IPS-NIHi7 (cell line): ENCODE measurements around the gene MAPKAPK2.
A peak's percentile ranks its signal among the peaks of the same experiment; 100 is the strongest.
"Not testable (repeated sequence)": the region's sequence is repeated elsewhere in the genome, so short reads cannot be mapped to it uniquely, and the experiment has no call there.

Source experiments
- DNase-seq: peaks from one replicate; pipeline ENCODE4 v3.0.0; 2012; ENCODE audit warnings: mixed read lengths; ENCODE audit errors: extremely low spot score

MAPKAPK2 gene

DNA sequence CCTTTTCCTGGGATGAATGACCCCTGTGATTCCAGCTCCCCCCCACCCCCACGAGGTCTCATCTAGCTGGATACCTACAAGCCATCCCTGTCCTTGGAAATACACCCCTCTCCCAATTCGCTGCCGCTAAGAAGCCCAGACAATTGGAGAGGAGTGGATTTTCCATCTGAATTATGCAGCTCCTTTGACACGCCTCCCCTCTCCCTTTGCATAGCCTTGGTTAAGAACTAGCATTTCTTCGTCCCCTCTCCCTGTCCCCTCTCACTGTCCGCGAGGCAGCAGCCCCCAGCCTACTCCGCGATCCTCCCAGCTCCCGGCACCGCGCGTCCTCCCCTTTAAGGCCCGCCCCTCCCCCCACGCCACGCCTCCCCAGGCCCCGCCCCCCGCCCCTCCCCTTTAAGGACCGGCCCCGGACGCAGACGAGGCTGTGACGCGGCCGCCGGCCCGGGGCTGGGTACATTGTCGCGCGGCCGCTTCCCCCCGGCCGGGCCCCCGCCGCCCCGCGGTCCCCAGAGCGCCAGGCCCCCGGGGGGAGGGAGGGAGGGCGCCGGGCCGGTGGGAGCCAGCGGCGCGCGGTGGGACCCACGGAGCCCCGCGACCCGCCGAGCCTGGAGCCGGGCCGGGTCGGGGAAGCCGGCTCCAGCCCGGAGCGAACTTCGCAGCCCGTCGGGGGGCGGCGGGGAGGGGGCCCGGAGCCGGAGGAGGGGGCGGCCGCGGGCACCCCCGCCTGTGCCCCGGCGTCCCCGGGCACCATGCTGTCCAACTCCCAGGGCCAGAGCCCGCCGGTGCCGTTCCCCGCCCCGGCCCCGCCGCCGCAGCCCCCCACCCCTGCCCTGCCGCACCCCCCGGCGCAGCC lies at the start of gene MAPKAPK2:
TSS of gene MAPKAPK2 (plus strand) at position 428 of the 856 bp plus-strand sequence. CDS start at position 753, 325 bp downstream.
- peak; percentile 96 for DNase-seq

DNA sequence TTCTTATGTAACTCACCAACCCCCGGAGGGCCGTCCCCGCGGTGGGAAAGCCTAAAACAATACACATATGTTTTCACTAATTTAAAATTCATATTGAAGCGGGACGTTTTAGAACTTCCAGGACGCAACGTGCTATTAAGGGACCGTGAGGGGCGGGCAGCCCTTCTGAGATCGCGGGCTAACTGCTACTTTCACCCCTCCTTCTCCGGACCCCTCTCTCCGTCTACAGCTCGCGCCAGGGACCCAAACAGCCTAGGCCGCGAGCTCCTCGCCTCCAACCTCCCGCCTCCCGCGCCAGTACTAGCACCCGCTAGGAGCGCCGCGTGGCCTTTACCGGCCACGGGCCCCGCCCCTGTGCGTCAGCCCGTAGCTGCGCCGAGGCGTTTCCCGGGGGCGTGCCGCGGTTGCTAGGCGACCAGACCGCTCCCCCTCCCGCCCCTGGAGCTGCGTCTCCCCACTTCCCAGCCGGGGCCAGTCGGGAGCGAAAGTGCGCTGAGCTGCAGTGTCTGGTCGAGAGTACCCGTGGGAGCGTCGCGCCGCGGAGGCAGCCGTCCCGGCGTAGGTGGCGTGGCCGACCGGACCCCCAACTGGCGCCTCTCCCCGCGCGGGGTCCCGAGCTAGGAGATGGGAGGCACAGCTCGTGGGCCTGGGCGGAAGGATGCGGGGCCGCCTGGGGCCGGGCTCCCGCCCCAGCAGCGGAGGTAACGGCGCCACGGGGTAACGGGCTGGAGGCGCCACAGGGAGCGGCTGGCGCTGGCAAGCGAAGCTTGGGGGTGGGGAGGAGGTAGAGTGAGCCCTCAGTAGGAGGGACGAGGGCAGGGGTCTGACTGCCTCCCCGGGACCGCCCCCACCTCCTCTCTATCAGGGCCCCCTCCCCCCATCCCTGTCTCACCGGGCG lies 49.4 kb upstream of the MAPKAPK2 start, which contains the start of gene DYRK3:
TSS of gene DYRK3 (plus strand) at position 457 of the 898 bp plus-strand sequence. CDS start at position 625, 168 bp downstream.
- DNase-seq: peak; percentile 94

DNA sequence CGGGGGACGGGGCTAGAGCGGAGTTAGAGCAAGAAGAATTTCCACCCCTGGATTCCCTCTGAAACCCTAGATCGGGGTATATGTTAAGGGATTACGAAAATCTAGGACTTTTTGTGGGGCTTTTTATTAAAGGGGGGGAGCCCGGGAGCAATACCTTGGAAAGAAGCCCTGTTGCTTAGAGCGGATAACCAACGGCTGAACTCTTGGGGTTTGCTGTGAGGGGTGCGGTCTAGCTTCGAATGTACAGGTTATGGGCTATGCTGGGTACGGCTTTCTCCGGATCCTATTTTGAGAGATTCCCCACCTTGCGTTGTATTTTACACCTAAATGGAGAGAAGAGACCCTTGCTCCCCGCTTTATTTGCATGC lies 48.7 kb upstream of the MAPKAPK2 start:
- DNase-seq: no peak

DNA sequence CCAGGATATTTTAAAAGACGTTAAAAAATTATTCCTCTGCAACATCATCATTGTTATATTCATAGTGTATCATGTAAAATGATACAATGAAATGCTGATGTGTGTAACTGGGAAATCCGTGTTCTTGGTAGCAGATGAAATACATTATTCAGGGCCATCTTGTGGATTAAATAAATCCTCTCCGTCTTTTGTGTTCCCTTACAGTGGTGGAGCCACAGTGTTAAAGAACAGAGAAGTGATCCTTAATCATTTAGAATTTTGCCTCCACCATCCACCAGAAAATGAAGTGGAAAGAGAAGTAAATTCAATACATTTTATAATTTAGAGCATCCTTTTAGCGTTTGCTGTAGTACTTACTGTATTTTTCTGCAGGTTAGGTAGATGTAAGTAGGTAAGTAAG lies 48.0 kb upstream of the MAPKAPK2 start:
- no peak for DNase-seq

DNA sequence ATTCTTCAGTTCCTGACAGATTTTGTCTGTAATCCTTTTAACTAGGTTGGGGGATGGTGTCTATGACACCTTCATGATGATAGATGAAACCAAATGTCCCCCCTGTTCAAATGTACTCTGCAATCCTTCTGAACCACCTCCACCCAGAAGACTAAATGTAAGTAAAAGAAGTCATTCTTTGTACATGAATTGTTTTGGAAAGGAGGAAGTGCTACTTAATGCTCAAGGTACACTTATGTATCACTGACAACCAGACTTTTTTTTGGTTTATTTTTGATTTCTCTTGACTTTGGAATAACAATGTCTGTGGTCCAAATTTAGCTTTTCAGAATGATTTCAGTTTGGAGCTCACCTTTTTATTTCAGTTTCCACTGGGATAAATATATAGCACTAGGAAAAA lies 47.1 kb upstream of the MAPKAPK2 start:
- DNase-seq: no peak

DNA sequence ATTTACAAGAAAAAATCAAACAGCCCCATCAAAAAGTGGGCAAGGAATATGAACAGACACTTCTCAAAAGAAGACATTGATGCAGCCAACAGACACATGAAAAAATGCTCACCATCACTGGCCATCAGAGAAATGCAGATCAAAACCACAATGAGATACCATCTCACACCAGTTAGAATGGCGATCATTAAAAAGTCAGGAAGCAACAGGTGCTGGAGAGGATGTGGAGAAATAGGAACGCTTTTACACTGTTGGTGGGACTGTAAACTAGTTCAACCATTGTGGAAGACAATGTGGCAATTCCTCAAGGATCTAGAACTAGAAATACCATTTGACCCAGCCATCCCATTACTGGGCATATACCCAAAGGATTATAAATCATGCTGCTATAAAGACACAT lies 42.6 kb upstream of the MAPKAPK2 start:
- not testable (repeated sequence) for DNase-seq

DNA sequence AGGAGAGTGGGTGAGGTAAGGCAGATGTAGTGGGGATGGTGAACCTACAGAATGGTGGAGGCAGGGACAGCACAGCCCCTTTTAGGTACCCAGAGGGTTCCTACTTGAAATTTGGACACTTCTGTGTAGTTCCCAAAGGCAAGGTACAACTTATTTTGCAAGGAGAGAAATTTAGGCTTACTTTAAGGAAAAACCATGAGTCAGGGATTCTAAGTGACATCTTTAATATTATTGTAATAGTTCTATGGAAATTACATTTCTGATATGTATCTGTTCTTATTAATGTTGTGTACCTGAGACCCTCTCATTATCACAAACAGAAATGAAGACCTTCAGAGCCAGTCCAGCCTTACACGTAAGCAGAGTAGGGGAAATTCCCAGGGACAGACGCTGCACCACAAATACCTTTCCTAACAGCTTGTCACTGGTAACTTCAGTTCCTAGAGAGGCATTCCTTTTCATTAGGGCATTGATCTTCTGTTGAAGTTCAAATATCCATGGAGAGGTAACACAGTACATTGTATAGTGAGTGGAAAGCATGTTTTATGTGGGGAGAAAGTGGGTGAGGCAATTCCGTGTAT lies 41.5 kb upstream of the MAPKAPK2 start:
- DNase-seq: no peak

DNA sequence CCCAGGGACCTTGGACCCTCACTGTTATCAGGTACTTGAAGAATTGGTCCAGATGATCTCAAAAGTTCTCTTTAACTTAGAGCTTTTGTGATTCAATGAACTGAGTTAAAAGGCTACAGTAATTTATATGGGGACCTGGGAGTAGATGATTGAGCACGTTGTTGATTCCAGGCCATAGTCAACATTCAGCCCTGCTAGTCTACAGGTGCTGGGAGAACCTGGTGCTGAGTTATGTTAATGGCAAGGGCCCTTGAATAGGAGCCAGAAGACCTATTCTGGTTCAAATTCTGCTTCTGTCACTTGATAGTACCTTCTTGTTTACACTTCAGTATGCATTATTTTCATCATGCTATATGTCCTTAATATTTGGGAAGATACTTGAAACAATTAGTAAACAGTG lies 38.2 kb upstream of the MAPKAPK2 start:
- DNase-seq: no peak

DNA sequence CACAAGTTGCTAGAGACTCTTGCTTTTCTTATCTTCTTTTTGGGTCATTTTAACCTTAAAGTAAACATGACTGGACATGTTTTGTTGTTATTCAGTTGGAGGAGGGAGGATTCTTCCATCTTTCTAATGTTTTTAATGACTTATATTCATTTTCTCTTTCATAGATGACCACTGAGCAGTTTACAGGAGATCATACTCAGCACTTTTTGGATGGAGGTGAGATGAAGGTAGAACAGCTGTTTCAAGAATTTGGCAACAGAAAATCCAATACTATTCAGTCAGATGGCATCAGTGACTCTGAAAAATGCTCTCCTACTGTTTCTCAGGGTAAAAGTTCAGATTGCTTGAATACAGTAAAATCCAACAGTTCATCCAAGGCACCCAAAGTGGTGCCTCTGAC lies 37.5 kb upstream of the MAPKAPK2 start:
- DNase-seq: no peak

DNA sequence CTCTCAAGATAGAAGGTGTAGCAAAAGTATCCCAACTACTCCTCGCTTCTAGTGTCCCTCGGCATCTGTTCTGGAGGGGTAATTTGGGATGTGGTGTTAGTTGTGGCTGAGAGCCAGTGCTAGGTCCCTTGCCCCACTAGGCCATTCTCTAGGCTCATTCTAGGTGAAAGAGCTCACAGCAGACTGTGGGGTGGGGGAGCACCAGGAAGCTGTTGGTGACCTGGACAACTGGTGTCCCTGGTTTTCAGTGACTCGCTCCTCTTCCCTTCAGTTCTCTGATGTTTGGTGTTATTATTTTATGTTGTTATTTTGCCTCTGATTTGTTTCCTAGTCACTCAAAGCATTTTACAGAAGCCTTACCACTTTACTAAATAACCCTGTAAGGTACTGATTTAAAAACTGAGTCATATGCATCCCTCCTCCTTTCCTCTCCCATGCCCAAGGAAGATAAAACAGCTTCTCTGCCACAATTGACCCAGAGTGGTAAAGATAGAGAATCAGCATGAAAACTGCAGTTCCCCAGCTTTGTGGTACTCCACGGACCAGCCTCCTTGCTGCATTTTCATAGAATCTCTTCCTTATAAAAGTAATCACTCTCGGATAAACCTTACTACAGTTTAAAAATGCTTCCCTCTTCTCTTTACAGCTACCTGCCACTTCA lies 35.3 kb upstream of the MAPKAPK2 start:
- no peak for DNase-seq

DNA sequence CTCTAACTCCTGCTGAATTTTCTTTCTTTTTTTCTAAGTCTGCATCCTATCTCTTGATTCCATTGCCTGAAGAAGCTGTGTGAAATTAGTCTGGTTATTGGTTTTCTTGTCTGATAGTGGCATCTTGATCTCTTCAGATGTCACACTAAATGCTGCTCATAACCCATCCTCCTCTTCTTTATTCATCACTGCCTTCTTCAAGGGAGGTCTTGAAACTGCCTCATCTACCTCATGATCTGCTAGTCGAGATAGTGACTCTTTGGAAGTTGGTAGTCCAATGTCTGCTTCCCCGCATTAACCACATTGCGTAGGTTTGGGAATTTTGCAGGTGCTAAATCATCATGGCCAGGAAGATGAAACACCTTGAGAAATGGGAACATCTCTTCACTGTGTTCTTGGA lies 33.7 kb upstream of the MAPKAPK2 start:
- DNase-seq: no peak

DNA sequence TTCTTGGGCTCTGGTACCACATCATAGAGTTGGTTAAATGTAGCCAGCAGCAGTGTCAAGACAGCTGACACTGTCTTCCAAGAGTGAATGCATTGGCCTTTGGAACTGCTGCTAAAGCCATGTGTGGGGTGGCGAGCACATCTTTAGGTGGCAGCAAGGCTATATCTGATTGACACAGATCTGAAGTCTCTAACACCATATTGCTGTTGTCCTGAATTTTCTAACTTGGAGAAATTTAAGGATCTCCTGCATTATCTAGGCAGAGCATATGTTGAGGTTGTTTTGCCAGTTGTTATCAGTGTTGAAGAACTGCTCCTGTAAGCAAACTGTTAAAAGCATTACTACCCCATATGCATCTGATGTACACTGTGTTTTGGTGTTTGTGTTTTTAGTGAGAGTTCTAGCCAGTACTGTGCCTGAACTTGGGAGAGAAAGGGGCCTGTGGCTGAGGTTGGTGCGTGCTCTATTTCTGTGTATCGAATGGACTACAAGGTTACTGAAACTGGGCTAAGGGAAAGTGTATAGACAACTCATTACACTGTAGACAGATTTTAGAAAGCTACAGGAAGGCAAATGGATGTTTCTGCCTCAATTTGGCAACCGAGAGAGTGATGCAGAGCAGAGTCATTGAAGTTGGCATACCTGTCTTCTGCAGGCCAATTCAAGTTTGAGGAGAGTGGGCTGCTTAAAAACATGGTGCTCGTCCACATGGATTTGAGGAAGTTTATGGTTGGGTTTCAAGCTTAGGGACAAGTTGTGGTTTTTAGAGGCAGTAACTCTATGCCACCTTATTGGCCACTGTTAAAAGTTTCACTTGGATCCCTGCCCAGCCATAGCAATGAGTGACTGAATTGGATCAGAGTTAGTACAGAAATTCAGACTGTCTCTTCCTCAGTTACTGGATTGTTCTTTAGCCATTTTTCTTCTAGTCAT lies 32.5 kb upstream of the MAPKAPK2 start:
- no peak for DNase-seq

DNA sequence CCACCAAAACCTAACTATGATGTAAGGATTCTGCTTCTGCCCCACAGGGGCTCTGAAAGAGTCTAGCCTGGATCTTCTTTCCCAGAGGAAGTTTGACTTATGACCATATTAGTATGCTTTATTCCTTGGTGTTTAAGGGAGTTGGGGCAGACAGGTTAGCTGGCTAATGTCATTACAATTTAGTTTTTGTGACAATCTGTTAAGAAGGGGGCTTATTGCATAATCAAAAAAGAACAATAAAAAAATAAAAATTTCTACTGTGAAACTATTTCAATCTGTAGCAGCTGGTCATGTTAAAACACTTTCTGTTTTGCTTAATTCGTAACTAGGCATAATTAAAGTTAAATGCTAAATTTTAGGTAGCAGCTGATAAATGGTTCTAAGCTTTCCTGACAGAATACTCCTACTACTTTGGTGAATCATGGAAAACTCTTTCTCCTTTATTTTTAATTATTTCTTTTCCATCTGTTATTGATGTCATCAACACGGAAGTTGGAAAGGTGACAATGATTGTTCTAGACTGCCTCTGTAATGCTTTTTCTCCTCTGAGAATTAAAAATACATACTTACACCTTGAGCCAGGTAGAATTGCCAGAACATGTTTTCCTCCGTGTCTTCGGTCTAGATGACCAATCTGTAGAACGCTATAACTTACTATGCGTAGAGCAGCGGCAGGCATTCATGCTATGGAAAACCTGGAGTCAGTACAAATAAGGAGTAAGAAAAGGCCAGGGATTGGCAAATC lies 30.8 kb upstream of the MAPKAPK2 start:
- DNase-seq: no peak

DNA sequence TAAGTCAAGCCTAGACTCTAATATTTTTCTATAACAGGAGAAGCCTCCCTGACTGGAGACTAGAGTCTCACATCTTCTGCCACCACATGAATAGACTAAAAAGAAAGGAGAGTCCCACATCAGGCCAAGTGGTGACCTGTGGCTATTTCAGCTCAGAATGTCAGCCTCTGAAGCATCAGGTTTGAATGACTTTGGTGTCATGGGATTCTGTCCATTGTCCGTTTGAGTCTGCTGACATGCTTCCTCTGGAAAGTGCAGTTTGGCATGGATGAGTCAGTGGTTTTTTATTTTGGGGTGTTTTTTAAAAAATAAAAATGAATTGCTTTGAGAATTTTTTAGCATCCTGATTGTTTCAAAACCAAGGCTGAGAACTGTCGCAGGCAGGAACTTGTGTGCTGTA lies 29.9 kb upstream of the MAPKAPK2 start:
- no peak for DNase-seq

DNA sequence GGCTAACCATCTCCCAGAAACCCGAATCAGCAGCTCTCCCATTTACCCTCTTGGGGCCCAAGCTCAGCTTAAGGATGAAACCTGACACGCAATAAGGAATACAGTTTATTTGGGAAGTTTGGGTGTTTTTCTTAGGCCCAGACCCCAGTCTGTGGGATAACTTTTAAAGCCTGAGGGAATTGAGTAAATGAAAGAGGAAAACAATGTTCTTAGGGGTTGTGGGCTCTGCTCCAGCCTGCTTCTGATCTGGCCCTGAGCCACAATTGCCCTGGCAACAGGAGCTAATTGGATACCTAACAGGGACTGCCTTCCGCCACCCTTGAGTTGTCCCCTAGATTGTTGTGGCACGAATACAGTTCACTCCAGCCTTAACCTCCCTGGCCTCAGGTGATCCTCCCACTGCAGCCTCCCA lies 29.2 kb upstream of the MAPKAPK2 start:
- DNase-seq: no peak

DNA sequence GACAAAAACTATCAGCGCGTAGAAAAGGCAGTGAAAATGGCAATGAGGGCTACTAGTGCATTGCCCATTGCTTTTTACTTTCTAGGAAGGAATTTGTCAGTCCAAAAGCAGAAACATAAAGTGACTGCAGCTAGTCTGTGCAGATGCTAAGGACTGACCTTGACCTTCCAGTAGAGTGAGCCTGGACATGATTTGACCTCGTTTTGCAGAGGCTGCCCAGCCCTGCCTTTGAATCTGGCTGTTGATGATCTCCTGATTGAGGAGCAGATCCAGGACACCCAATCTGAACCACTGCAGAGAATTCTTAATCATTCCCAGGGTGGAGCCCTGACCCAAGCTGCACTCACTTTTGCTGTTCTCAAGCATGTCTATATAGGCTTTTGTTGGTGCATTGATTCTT lies 27.8 kb upstream of the MAPKAPK2 start:
- no peak for DNase-seq

DNA sequence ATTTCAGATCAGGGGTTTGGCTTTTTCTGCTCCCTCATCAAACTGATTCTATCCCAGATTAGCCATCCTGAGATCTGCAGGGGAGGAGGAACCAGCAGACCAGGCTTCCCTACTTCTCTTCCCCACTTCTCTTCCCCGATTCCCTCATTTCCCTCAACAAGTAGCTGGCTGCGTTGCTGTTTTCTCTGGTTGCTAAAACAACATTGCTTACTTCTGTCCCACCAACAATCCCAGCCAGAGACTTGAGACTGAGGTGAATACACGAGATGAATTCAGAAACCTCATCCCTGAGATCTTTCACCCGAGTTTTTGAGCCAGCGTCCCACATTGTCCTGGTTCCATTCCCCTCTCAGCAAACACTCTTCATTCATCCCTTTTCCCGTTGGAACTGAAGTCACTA lies 27.0 kb upstream of the MAPKAPK2 start:
- no peak for DNase-seq

DNA sequence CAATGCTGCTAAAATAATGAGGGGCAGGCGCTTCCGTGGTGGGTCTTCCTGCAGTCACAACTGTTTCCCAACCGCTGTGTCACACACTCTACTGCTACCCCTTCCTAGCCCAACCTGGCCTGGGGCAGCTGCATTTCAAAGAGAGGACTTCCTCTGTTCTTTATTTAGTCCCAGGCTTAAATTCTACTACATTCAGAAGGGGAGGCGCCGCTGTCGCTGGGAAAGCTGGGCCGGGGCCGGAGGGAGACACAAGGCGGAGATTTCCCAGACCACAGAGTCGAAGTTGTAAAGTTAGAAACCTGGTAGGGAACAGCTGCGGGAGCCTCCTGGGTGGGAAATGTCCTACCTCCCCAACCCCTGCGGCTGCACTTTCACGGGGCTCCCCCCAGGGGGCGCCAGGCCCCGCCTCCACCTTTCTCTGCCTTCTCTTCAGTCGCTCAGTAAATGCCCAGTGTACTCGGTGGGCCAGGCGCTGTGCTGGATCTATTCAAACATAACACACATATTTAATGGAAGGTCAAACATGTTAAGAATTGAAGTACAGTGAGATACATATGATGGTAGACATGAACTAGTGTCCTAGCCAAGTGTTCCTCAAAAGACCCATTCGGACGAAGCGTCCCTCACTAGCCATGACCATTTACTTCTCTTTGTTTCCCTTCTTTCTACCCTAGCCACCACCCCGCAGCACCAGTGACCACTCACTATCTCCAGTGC lies 26.3 kb upstream of the MAPKAPK2 start:
- DNase-seq: peak; percentile 92

DNA sequence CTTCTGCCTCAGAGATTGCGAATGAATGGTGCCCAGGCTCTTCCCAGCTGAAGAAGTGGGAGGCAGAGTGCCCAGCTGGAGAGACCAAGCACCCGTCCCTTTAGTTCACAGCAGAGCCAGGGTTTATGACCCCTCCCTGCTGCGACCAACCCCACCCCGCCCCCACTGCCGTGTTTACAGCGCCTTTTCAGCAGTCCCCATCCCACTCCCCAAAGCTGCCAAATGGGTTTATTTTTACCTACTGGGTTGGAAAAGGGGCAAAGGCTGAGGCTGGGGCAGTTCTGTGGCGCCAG lies 25.8 kb upstream of the MAPKAPK2 start:
- DNase-seq: no peak

DNA sequence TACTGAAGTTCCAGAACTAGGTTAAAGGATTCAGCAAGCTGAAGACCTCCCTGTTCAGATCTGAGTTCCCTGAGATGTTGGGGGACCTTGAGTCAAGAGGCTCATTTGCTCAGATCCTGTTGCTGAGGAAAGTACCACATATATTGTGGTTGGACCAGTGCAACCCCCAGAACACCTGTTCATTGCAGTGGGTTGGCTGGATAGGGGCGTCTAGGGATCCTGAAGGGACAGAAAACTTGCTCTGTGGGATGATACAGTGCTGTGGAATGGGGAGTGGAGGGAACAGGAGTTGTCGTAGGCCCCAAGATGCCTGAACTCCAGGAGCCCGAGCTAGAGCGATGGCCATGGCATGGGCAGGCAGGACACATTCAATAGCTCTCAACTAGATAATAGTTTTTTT lies 24.6 kb upstream of the MAPKAPK2 start:
- no peak for DNase-seq
